ENCODE measurements around the gene CLK3.

CLK3 gene

DNA sequence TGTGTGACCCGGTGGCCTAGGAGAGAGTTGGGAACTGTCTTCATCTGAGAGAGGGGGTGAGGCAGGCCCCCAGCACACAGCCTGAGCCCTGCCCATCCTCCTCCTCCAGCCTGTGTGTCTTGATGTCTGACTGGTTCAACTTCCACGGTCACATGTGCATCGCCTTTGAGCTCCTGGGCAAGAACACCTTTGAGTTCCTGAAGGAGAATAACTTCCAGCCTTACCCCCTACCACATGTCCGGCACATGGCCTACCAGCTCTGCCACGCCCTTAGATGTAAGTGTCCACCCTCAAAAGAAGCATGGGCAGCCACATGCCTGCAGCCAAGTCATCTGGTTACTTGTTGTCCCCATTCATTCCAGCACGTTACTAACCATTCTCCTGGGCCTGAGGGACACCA, 10.1 kb downstream of the CLK3 start:
- H3K4me3 ChIP-seq (replicated peaks; ENCODE audit: insufficient read depth, low read length), result no peak overlapping the region
- H3K27me3 ChIP-seq (ENCODE audit: insufficient read depth, poor library complexity, severe bottlenecking), result no peaks in the 10 kb centered on the region
- no peak overlapping the region for H3K27ac ChIP-seq (replicated peaks)
- TF ChIP-seq GABPA (IDR thresholded peaks at IDR 0.05; ENCODE audit: low read depth) (no peak), SPI1 (IDR thresholded peaks at IDR 0.05; ENCODE audit: borderline replicate concordance, low read depth) (no peak), POLR2AphosphoS5 (IDR thresholded peaks at IDR 0.05; ENCODE audit: low read depth) (no peak)
- TF ChIP-seq, protein P1, sequence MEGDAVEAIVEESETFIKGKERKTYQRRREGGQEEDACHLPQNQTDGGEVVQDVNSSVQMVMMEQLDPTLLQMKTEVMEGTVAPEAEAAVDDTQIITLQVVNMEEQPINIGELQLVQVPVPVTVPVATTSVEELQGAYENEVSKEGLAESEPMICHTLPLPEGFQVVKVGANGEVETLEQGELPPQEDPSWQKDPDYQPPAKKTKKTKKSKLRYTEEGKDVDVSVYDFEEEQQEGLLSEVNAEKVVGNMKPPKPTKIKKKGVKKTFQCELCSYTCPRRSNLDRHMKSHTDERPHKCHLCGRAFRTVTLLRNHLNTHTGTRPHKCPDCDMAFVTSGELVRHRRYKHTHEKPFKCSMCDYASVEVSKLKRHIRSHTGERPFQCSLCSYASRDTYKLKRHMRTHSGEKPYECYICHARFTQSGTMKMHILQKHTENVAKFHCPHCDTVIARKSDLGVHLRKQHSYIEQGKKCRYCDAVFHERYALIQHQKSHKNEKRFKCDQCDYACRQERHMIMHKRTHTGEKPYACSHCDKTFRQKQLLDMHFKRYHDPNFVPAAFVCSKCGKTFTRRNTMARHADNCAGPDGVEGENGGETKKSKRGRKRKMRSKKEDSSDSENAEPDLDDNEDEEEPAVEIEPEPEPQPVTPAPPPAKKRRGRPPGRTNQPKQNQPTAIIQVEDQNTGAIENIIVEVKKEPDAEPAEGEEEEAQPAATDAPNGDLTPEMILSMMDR (IDR thresholded peaks at IDR 0.05; ENCODE audit: insufficient read depth, low read length), result no peak
- TF ChIP-seq, protein P2, sequence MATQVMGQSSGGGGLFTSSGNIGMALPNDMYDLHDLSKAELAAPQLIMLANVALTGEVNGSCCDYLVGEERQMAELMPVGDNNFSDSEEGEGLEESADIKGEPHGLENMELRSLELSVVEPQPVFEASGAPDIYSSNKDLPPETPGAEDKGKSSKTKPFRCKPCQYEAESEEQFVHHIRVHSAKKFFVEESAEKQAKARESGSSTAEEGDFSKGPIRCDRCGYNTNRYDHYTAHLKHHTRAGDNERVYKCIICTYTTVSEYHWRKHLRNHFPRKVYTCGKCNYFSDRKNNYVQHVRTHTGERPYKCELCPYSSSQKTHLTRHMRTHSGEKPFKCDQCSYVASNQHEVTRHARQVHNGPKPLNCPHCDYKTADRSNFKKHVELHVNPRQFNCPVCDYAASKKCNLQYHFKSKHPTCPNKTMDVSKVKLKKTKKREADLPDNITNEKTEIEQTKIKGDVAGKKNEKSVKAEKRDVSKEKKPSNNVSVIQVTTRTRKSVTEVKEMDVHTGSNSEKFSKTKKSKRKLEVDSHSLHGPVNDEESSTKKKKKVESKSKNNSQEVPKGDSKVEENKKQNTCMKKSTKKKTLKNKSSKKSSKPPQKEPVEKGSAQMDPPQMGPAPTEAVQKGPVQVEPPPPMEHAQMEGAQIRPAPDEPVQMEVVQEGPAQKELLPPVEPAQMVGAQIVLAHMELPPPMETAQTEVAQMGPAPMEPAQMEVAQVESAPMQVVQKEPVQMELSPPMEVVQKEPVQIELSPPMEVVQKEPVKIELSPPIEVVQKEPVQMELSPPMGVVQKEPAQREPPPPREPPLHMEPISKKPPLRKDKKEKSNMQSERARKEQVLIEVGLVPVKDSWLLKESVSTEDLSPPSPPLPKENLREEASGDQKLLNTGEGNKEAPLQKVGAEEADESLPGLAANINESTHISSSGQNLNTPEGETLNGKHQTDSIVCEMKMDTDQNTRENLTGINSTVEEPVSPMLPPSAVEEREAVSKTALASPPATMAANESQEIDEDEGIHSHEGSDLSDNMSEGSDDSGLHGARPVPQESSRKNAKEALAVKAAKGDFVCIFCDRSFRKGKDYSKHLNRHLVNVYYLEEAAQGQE (IDR thresholded peaks at IDR 0.05; ENCODE audit: insufficient replicate concordance, low read depth), result no peak
- DNase-seq (ENCODE audit: low read depth in 1 of 2, low spot score in 1 of 2), result no peak

DNA sequence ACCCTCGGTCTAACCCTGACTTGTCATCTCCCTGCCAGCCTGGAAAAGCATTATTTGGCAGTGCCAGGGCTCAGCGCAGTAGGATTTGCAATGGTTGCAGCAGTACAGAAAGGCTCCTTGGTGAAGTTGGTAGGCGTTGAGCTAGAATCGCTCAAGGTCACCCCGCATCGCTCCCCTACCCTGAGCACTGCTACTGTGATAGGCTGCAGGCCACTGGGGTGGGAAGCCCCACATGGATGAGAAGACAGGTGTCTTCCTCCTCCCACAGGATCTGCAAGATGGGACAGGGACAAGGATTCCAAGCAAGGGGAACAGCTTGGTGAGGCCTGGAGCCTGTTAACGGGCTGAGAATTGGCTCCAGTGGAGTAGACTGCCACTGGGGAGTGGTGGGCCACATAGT, 10.7 kb downstream of the CLK3 start:
- Histone ChIP-seq H3K4me3 (replicated peaks; ENCODE audit: insufficient read depth, low read length) (no peak overlapping the region), H3K27me3 (ENCODE audit: insufficient read depth, poor library complexity, severe bottlenecking) (no peaks in the 10 kb centered on the region), H3K27ac (replicated peaks) (no peak overlapping the region)
- no peak for DNase-seq (ENCODE audit: low read depth in 1 of 2, low spot score in 1 of 2)
- TF ChIP-seq, protein P1 (IDR thresholded peaks at IDR 0.05; ENCODE audit: insufficient read depth, low read length), result no peak
- TF ChIP-seq, protein P2 (IDR thresholded peaks at IDR 0.05; ENCODE audit: insufficient replicate concordance, low read depth), result no peak
- TF ChIP-seq SPI1 (IDR thresholded peaks at IDR 0.05; ENCODE audit: borderline replicate concordance, low read depth) (no peak), GABPA (IDR thresholded peaks at IDR 0.05; ENCODE audit: low read depth) (no peak), POLR2AphosphoS5 (IDR thresholded peaks at IDR 0.05; ENCODE audit: low read depth) (no peak)

DNA sequence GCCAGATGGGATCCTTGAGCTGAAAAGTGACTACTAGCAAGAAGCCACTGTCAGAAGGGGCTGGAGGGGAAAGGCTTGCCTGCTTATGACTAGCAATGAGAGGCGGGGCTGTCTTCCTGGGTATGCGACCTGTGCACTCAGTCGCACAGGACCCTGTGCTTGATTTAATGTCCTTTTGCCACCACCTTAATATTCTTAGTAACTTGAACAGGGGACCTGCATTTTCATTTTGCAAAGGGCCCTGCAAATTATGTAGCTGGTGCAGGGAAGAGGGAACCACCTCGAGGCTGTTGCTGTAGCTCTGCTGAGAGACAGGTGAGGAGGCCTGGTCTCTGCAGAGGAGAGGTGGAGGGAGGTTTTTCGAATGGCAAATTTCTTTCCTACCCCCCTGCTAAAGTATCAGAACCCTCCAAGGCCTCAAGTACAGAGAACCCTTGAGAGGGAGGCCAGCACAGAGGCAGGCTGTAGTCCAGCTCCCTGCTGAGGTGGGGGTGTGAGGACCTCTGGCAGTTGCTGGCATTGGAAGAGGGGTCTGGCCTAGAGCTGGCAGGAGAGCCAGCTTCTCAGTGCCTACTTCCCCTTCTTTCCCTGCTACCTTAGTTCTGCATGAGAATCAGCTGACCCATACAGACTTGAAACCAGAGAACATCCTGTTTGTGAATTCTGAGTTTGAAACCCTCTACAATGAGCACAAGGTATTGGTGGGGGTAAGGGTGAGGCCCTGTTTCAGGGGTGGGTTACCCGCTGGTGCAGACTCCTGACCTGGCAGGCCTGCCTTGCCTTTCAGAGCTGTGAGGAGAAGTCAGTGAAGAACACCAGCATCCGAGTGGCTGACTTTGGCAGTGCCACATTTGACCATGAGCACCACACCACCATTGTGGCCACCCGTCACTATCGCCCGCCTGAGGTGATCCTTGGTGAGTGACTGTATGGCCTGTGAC, 11.4 kb downstream of the CLK3 start:
- peak in 1 of 2 experiments; percentile 30 for DNase-seq (ENCODE audit: low read depth in 1 of 2, low spot score in 1 of 2)
- Histone ChIP-seq H3K4me3 (replicated peaks; ENCODE audit: insufficient read depth, low read length) (no peak overlapping the region), H3K27ac (replicated peaks) (no peak overlapping the region), H3K27me3 (ENCODE audit: insufficient read depth, poor library complexity, severe bottlenecking) (no peaks in the 10 kb centered on the region)
- TF ChIP-seq, protein P1 (IDR thresholded peaks at IDR 0.05; ENCODE audit: insufficient read depth, low read length), result no peak
- 0 out of 2 replicates have a peak, but pooled peaks have one; percentile 11 for TF ChIP-seq SPI1 (IDR thresholded peaks at IDR 0.05; ENCODE audit: borderline replicate concordance, low read depth)

Data from HL-60 (cell line).